Body of pancreas (tissue), 4 donors: Measurements from ENCODE around the gene PTPRN2.

Experiments used
- POLR2A ChIP-seq, 3 donors: fragments of 450-650 bp; IDR thresholded peaks; one replicate each; pipeline ENCODE4 v1.6.1; 2016; ENCODE audit warnings: antibody characterized with exemption in 3 of 3, mild to moderate bottlenecking in 2 of 3
- TF ChIP-seq, protein P1 (sequence below), 7 experiments: fragments of 450-650 bp in 4 of 7; fragments of 200-600 bp in 3 of 7; sonication (generic) in 3 of 7; IDR thresholded peaks; one replicate each; pipeline ENCODE4 v1.5.1; 2016 to 2019; ENCODE audit warnings: antibody characterized with exemption in 7 of 7

DNA sequence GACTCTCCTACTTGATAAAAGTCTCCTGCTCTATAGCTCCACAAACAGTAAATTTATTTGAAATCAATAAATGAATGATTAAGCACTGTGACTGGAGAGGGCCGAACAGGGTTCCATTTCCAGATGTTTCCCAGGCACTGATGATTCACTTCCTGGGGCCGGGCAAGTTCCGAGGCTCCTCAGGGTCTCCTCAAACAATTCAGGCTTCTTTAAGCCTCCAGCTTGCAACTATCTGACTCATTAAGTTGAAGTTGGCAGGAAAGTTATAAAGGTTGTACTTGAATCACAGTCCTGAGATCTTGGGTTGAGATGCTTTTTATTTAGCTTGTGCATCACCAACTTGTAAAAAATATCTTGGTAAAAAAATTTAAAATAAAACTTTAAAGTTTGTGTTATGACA lies 637.9 kb downstream of the PTPRN2 start:
- TF ChIP-seq, protein P1, sequence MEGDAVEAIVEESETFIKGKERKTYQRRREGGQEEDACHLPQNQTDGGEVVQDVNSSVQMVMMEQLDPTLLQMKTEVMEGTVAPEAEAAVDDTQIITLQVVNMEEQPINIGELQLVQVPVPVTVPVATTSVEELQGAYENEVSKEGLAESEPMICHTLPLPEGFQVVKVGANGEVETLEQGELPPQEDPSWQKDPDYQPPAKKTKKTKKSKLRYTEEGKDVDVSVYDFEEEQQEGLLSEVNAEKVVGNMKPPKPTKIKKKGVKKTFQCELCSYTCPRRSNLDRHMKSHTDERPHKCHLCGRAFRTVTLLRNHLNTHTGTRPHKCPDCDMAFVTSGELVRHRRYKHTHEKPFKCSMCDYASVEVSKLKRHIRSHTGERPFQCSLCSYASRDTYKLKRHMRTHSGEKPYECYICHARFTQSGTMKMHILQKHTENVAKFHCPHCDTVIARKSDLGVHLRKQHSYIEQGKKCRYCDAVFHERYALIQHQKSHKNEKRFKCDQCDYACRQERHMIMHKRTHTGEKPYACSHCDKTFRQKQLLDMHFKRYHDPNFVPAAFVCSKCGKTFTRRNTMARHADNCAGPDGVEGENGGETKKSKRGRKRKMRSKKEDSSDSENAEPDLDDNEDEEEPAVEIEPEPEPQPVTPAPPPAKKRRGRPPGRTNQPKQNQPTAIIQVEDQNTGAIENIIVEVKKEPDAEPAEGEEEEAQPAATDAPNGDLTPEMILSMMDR (IDR thresholded peaks at IDR 0.05), result no peak
- TF ChIP-seq POLR2A (IDR thresholded peaks at IDR 0.05), result no peak
